SH-SY5Y (cell line): Measurements from ENCODE around the gene LYAR.

Source experiments
- GATA2 ChIP-seq: IDR thresholded peaks from 2 replicates; pipeline ENCODE4 v1.6.1; 2011; ENCODE audit warnings: mild to moderate bottlenecking, low read depth, low read length
- GATA3 ChIP-seq: IDR thresholded peaks from 2 replicates; pipeline ENCODE4 v1.6.1; 2011; ENCODE audit warnings: low read depth, mild to moderate bottlenecking, low read length, moderate library complexity

DNA sequence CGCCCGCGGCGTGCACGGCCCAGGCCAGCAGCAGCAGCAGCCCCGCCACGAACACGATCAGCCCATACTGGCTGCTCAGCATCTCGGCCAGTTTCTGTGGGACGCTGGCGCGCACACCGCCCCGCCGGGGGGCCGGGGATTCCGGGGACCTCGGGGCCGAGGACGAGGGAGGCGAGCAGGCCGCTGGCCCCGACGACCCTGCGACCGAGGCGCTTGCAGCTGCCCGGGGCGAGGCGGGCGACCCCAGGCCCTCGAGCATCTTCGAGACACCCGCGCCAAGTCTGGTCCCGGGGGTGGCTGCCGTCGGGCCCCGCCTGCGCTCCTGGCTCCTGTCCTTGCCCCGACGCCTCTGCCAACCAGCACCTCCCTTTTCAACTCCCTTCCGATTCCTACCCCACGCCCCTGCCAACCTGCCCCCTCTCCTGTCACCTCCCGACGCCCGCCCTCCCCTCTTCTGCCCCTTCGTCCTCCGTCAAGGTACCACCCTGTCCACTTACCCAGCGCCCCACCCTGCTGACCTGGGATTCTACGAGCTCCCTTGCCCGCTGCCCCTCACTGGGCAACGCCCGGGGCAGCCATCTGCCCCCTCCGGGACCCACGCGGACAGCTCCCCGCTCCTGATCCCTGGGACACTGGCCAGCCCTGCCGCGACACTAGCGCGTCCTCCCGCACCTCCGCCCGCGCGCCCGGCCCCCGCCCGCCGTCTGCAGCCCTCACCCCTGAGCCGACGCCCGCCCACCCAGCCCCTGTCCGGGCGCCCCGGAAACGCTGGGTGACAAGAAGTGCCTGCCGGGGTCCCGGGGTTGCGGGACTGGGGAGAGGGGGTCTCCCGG is 63.1 kb downstream of the LYAR start, which contains the start of gene OTOP1:
- TF ChIP-seq GATA3 (no peak), GATA2 (no peak)
